ENCODE measurements around the gene KCTD6. TPM values are rescaled to one million over a fixed set of nuclear protein-coding genes. Genes with fewer than 3 reads are reported as not detected.

The KCTD6 gene
- total and polyA plus RNA-seq, 2 of the 4 experiments (the other 2 are of a cell fraction), result 7.0 to 9.2 TPM

DNA sequence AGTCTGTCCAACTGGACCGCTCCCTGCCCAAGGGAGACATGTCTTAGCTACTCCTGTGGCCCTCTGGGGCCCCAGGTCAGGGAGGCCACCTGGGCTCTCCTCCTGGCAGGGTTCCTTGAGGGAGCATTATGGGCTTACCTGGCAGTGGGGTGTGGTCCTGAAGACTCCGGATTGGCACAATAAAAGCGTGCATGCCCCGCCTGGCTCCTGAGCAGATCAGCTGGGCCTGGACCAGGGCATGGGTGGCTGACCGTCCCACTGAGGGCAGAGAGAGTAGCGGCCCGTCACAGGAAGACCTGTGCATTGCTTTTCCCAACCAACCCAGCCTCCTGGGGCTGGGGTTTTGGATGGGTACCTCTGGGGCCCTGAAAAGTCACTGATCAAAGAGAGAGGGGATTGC, 39.7 kb downstream of the KCTD6 start:
- H2AFZ ChIP-seq (replicated peaks; ENCODE audit: low read length, poor library complexity), result no peak overlapping the region
- ChIA-PET POLR2A (ENCODE audit: unreplicated experiment) (no interaction called here), CTCF (interaction anchor here (0.6 to 1.5 kb wide), 4 partner anchors 12 to 232 kb away, joined by 3 read pairs; partner anchors contain the start of gene KCTD6)
- no peak overlapping the region for H2BK120ac ChIP-seq (ENCODE audit: low read depth, low read length)
- BruUV-seq (replicated peaks), result no TSS peak
- H3K27ac ChIP-seq (ENCODE audit: insufficient read depth, low read length), result no peak overlapping the region
- DNase-seq (no peak), ATAC-seq (ENCODE audit: low read depth) (no peak)
- H3K4me2 ChIP-seq (ENCODE audit: low read depth, low read length), result no peak overlapping the region
- peaks cover 3% of the 10 kb centered on the region; the same call in 1 of the 2 replicates for H3K9me1 ChIP-seq (ENCODE audit: insufficient read depth, low read length)
- H2BK15ac ChIP-seq (ENCODE audit: low read depth, low read length), result no peak overlapping the region
- in situ Hi-C loops (cut with MboI; ENCODE audit: low sequenced_read_pairs), result loop anchor here (5.0 kb wide), 1 partner anchor 204 kb away; no protein-coding TSS in a partner anchor
- intact Hi-C loops (cut with micrococcal nuclease), result loop anchor here (5.0 kb wide), 1 partner anchor 39 kb away; the partner anchor contains the start of gene KCTD6
- H2AK5ac ChIP-seq (ENCODE audit: low read depth, low read length), result no peak overlapping the region
- no peaks in the 10 kb centered on the region for H3K9me3 ChIP-seq (ENCODE audit: control insufficient read depth, insufficient read depth, low read length)
- no peak overlapping the region for H2BK20ac ChIP-seq (ENCODE audit: low read depth, low read length)
- H4K5ac ChIP-seq (ENCODE audit: low read depth, low read length), result no peak overlapping the region
- H4K91ac ChIP-seq (ENCODE audit: insufficient read depth, low read depth, low read length), result no peak overlapping the region
- H3K79me1 ChIP-seq (ENCODE audit: low read depth in 1 of 2, low read length in 2 of 2), result no peaks in the 10 kb centered on the region
- peaks cover 3% of the 10 kb centered on the region; the same call in 1 of the 2 replicates for H3K36me3 ChIP-seq (ENCODE audit: control insufficient read depth, insufficient read depth, low read length)
- H3K4me1 ChIP-seq (ENCODE audit: control insufficient read depth, insufficient read depth, low read length), result peaks cover 14% of the 10 kb centered on the region
- peak overlapping the region; percentile 71 for H2AK9ac ChIP-seq (replicated peaks; ENCODE audit: low read depth, low read length, poor library complexity)
- H3K14ac ChIP-seq (replicated peaks; ENCODE audit: low read depth, low read length), result no peak overlapping the region
- H4K8ac ChIP-seq (ENCODE audit: low read depth in 2 of 2, low read length in 2 of 2), result no peak overlapping the region
- no peak for TF ChIP-seq RAD21 (IDR thresholded peaks at IDR 0.05; ENCODE audit: low read length)
- no peak overlapping the region for H3K23ac ChIP-seq (ENCODE audit: low read depth, low read length)
- no peak overlapping the region for H3K4ac ChIP-seq (ENCODE audit: low read depth, low read length)
- H3K27me3 ChIP-seq (ENCODE audit: control insufficient read depth, insufficient read depth, low read length), result no peaks in the 10 kb centered on the region
- no peak overlapping the region for H3K18ac ChIP-seq (ENCODE audit: low read depth, low read length)
- dilution Hi-C loops (cut with HindIII; ENCODE audit: low sequenced_read_pairs, unreplicated experiment), result no loop called here
- no peak overlapping the region for H2BK5ac ChIP-seq (ENCODE audit: low read depth, low read length, poor library complexity, severe bottlenecking)
- H3K4me3 ChIP-seq (ENCODE audit: insufficient read depth, low read depth, low read length), result no peak overlapping the region
- H4K20me1 ChIP-seq (ENCODE audit: insufficient read depth, low read length), result no peaks in the 10 kb centered on the region
- H3K56ac ChIP-seq (ENCODE audit: extremely low read depth, insufficient read depth, low read length), result no peak overlapping the region
- WGBS, 2 experiments (ENCODE audit: extremely low coverage in 2 of 2, insufficient read length in 1 of 2), result 100% methylated on average over 2 of the region's 7 CpGs; no CpG with 5 or more reads in 1 of the 2 experiments
- H3K9ac ChIP-seq (ENCODE audit: low read depth, low read length), result no peak overlapping the region

Data from IMR-90 (cell line).